RKO (cell line): ENCODE results near the gene TRIM34.
"Not testable (repeated sequence)": the region's sequence is repeated elsewhere in the genome, so short reads cannot be mapped to it uniquely, and the experiment has no call there.

Experiments used
- DNase-seq: peaks from one replicate; pipeline ENCODE4 v3.0.0-alpha.2; 2016; ENCODE audit warnings: low spot score

Gene TRIM34, protein sequence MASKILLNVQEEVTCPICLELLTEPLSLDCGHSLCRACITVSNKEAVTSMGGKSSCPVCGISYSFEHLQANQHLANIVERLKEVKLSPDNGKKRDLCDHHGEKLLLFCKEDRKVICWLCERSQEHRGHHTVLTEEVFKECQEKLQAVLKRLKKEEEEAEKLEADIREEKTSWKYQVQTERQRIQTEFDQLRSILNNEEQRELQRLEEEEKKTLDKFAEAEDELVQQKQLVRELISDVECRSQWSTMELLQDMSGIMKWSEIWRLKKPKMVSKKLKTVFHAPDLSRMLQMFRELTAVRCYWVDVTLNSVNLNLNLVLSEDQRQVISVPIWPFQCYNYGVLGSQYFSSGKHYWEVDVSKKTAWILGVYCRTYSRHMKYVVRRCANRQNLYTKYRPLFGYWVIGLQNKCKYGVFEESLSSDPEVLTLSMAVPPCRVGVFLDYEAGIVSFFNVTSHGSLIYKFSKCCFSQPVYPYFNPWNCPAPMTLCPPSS

DNA sequence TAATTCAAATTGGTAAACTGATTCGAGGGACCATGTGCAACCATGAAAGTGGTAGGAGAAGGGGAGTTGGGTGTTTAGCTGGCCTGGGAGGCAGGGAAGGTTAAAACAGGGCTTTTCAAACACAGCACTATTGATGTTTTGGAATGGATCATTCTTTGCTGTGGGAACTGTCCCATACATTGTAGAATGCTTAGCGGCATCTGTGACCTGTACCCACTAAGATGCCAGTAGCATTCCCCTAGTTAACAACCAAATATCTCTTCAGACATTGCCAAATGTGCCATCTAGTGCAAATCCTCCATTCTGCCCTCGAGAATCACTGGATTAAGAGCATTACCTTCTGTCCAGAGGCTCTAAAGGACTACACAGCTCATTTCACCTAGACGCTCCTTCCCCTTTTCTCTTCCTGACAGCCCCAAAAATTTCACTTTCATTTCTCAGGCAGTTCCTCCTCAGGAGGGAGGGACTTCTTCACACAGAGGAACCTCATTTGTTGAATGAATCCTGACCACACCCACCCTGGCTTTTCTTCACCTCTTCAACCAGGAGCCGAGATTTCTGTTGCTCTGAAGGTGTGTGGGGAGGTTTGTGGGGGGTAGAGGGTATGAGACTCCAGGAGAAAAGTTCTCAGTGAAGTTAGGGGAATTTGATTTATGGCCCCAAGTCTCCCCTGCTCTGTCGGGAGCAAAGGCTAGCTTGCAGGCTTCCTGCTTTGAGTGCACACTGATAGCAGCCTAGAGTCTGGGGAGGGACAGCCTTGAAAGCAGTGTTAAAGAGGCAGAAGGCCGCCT, at the start of gene TRIM34:
Gene TRIM34 (plus strand): TSS at position 513 of the 791 bp plus-strand sequence. CDS start 7,331 bp downstream, outside the sequence.
- peak; percentile 42 for DNase-seq

DNA sequence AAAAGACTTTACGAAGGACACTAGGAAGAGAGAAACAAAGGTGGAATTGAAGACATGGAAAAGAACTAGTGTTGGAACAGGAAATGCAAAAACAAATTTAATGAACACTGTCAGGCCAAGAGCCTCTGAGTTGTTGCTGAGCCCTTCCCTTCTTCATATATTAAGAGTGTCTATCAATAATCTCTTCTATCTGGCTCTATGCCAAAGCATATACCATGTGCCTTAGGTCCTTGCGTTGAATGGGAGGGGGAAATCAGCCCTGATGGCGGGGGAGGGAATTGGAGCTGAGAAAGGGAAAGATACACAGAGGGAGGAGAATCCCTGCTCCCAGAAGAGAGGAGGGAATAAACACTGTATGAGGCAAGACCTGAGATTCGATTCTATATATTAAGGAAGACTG, 49.6 kb upstream of the TRIM34 start:
- no peak for DNase-seq

DNA sequence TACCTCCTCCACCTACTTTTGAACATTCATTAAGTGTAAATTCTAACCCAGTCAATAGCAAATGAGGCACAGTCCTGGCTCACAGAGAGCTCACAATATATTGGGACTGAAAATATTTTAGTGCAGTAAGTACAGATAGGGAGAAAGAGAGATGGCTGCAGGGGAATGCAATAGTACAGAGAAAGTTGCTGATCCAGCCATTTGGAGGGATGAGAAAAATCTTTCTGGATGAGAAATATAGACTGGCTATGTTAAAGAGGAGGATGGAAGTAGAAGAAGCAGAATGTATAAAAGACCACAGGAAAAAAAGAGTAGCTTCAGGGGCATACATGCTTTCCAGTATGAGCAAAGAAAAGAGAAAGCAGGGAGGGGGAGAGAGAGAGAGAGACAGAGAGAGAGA, 47.7 kb upstream of the TRIM34 start:
- no peak for DNase-seq

DNA sequence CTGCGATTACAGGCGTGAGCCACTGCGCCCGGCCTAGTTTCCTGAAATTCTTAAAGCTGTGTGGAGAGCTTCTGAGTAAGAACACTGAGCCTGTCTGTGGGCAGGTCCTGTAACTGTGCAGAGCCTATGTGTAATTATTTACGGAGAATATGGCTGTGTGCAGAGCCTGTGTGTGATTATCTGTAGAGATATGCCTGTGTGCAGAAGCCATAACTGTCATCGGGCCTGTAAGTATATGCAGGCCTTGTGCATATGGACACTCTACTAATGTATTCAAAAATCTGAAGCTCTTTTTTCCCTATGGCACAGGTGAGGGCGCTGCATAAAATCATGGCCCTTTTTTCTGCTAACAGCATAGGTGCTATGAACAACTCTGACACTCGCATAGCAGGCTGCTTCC, 44.2 kb upstream of the TRIM34 start, which contains the start of gene OR52B6:
Gene OR52B6 (plus strand): TSS at position 301 of the 400 bp plus-strand sequence. CDS start 0 bp downstream, at position 301.
- no peak for DNase-seq

DNA sequence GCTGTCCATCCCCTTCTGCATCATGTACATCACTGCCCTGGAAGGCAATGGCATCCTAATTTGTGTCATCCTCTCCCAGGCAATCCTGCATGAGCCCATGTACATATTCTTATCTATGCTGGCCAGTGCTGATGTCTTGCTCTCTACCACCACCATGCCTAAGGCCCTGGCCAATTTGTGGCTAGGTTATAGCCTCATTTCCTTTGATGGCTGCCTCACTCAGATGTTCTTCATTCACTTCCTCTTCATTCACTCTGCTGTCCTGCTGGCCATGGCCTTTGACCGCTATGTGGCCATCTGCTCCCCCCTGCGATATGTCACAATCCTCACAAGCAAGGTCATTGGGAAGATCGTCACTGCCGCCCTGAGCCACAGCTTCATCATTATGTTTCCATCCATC, 43.8 kb upstream of the TRIM34 start:
- no peak for DNase-seq

DNA sequence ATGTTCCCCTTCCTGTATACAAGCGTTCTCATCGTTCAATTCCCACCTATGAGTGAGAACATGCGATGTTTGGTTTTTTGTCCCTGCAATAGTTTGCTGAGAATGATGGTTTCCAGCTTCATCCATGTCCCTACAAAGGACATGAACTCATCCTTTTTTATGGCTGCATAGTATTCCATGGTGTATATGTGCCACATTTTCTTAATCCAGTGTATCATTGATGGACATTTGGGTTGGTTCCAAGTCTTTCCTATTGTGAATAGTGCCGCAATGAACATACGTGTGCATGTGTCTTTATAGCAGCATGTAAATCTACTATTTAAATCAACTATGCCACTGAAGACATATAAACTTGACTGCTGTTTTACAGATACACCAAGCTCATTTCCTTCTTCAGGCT, 40.3 kb upstream of the TRIM34 start:
- not testable (repeated sequence) for DNase-seq

DNA sequence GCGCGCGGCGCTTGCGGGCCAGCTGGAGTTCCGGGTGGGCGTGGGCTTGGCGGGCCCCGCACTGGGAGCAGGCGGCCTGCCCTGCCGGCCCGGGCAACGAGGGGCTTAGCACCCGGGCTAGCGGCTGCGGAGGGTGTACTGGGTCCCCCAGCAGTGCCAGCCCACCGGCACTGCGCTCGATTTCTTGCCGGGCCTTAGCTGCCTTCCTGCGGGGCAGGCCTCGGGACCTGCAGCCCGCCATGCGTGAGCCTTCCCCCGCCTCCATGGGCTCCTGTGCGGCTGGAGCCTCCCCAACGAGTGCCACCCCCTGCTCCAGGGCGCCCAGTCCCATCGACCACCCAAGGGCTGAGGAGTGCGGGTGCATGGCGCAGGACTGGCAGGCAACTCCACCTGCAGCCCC, 34.9 kb upstream of the TRIM34 start:
- not testable (repeated sequence) for DNase-seq

DNA sequence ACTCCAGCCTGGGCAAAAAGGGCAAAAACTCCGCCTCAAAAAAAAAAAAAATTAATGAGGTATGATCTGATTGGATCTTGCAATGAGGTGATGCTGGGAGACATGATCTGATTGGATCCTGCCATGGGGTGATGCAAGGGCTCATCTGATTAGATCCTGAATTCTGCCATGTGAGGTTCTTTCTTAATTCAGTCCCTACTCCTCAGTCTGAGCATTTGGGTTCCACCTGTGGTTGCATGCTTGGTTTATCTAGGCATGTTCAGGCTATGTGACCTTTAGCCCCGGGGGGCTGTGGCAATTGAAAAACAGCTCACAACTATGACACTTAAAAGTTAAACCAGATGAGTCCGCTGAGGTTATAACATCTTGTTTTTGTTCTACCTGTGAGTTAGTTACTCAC, 33.2 kb upstream of the TRIM34 start:
- DNase-seq = no peak

DNA sequence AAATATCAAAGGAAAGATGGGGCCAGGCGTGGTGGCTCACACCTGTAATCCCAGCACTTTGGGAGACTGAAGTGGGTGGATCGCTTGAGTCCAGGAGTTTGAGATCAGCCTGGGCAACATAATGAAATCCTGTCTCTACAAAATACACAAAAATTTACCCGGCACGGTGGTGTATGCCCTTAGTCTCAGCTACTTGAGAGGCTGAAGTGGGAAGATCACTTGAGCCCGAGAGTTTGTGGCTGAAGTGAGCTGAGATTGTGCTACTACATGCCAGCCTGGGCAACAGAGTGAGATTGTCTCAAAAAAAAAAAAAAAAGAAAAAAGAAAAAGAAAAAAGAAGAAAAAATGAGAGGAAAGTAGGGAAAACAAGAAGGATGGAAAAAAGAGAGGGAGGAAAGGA, 32.2 kb upstream of the TRIM34 start:
- DNase-seq = no peak

DNA sequence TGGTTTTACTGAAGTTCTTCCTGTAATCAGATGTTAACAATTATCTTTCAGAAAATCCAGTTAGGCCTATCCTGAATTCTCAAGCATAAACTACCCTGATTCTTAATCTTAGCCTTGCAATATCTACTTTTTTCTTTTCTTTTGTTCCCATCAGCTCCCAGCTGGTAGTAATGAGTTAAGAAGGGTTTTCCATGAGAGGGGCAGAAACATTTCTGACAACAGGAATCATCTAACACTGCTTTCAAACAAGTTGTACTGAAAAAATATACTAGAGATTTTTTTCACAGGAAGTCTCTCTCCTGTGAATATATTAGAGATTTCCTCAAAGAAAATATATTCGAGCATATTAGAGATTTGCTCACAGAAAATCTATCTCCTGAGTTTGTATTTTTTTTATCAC, 31.7 kb upstream of the TRIM34 start:
- no peak for DNase-seq

DNA sequence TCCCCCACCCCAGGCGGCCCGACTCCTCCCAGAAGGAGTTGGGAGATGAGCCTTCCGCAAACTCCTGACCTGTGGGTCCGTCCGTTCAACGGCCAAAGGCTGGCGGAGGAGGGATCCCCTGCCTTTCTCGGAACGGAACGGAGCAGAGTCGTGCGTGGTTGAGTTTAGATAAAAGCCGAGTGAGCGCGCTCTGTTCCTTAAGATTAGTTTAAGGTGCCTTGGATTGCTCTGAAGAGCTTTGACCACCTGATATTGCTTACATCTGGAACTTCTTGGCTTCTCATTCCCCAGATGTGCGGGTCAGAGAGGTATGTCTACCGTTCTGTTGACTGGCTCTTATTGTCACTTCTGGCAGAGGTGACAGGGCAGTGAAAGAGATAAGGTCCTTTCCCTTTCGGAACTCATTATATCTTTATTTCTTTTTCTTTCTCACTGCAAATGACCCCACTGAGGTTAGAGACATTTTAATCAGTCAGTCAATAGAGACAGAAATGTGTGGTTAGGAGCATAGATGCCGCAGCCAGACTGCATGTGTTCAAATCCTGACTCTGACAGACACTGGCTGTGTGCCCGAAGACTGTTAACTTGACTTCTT, 28.1 kb upstream of the TRIM34 start, which contains the start of gene TRIM6:
Gene TRIM6 (plus strand): TSS at position 31 of the 595 bp plus-strand sequence. CDS start 261 bp downstream, at position 292.
- DNase-seq = no peak

DNA sequence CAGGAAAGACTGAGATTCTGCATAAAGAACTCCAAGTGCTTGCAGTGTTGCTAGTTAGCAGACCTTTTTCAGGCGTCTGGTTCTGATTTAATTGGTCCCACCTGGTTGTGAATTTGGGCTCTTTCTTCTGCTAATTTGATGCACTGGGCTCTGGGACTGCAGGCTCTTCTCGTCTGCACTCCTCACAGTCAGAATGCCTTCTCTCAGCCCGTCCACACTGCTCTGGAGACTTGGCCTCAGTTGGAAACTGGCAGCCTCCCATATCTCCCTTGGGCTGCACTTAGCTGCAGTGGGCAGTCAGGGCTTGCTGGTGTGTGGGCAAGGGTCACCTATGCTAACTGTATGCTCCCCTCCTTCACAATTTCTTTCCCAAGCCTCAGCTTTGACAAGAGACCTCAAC, 26.8 kb upstream of the TRIM34 start:
- no peak for DNase-seq

DNA sequence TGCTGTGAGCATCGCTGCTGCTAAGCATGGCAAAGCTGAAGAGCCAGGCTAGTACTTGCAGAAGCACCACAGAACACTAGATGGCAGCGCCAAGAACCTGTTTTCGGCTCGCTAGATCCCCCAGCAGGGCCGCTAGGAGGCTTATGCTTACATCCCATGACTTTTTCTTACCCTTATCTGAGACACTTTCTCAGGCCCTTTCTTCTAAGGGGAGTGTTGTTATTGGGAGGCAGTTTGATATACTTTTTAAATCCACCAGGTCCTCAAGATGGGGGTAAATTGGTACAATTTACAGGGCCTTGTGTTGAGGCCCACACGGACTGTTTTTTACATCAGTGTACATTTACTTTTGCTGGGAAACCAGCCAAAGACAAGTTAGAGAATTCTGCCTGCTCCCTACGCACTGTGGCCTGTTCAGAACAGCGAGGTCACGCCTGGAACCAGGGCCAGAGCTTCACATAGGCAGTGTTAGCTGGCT, 24.4 kb upstream of the TRIM34 start:
- DNase-seq = peak; percentile 87

DNA sequence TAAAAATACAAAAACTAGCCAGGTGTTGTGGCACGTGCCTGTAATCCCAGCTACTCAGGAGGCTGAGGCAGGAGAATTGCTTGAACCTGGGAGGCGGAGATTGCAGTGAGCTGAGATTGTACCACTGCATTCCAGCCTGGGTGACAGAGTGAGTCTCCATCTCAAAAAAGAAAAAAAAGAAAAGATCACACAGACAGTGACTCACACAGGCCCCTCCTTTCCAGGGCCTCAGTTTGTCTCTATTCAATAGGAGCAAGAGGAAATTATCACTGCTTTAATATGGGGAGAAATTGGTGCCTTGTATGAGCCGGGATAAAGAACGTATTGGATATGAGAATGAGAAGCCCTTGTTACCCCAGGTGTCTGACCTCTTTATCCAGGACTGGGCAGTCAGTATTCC, 22.0 kb upstream of the TRIM34 start:
- DNase-seq = not testable (repeated sequence)

DNA sequence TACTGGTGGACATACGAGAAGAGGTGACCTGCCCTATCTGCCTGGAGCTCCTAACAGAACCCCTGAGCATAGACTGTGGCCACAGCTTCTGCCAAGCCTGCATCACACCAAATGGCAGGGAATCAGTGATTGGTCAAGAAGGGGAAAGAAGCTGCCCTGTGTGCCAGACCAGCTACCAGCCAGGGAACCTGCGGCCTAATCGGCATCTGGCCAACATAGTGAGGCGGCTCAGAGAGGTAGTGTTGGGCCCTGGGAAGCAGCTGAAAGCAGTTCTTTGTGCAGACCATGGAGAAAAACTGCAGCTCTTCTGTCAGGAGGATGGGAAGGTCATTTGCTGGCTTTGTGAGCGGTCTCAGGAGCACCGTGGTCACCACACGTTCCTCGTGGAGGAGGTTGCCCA, 21.5 kb upstream of the TRIM34 start:
- DNase-seq = no peak

DNA sequence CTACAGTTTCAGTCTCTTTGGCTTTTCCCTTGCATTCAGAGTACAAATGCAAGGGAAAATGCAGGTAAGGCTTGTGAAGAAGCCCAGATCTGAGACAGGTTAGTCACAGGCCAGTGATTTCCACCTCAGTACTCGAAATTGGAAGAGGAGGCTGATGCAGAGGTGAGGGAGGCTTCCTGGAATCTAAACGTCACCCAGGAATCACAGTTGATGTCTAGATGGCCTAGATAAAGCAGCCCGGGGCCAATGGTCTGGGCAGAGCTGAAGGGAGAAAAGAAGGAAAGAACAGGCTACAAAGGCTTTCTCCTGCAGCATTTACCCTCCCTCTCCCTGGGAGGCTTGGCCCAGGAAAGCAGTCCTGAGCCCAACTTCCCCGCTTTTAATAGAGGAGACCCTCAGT, 19.9 kb upstream of the TRIM34 start:
- DNase-seq = no peak

DNA sequence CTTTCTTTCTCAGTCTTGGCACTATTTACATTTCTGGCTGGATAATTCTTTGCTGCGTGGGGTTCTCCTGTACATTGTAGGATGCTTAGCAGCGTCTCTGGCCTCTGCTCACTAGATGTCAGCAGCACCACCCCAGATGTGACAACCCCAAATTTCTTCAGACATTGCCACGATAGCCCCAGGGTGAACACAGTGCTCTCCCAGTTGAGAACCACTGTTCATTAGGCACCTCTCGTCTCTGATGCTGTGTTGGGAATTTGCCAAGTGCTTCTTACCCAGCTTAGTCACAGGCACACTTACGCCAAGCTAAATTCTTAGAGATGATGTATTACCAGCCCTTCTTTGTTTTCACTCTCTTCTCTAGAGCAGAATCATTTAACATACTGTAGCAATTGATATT, 19.0 kb upstream of the TRIM34 start:
- peak; percentile 29 for DNase-seq

DNA sequence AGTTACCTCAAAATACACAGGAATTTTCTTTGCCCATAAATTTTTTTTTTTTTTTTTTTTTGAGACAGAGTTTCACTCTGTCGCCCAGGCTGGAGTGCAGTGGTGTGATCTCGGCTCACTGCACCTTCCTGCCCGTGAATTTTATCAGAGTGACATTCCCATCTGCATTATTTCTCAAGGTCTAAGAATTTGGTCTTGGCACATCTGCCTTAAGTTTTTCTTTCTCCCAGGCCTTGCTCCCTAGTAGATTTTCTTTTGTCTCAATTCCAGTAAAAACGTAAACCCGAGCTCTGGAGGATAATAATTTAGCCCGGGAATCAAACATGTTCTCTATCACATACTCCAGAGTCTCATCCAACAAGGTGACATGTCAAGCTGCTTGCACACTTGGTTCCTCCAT, 16.0 kb upstream of the TRIM34 start:
- DNase-seq = no peak

DNA sequence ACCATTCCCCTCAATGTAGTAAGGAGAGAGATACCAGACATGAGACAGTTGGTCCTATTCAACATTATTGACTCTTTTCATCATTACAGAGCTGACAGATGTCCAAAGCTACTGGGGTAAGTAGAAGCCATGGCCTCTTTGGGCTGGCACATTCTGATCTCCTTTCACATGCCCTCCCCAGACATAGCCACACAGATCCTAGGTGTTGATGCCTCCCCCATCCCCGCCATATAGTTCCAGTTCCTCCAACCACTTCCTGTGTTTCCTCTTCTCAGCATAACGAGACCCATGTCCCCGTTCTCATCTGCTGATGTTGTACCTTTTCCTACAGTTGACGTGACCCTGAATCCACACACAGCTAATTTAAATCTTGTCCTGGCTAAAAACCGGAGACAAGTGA, 14.4 kb upstream of the TRIM34 start:
- DNase-seq = no peak

DNA sequence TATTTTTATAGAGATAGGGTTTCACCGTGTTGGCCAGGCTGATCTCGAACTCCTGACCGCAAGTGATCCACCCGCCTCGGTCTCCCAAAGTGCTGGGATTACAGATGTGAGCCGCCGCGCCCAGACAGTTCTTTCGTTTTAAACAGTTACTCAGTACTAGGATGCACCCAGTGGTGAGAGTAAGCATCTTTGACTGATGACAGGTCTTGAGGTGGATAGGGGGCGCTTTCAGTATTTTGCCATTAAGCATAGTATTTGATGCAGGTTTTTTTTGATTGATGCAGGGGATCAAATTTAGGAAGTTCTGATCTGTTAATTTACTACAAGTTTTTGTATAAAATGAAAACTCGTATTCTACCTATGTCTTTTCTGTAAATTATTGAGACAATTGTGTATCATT, 13.2 kb upstream of the TRIM34 start:
- DNase-seq = no peak

DNA sequence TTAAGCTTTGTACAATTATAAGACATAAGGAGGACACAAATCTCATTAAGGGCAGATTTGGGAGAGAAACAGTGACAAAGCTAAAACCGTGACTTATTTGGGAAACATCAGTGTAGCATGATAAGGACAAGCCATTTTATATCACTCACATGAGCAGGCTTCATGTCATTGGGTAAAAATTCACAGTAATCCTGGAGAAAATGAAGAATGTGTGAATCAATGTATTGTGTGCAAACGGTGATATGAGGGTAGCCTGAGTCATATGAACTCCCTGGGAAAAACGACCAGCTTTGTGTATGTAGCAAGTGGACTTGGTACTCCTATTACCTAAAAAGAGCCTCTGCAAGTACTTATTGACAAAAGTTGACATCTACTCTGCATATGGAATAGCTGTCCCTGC, 6.0 kb upstream of the TRIM34 start:
- peak; percentile 59 for DNase-seq
